Measurements from ENCODE around the gene SMS.
"Not testable (repeated sequence)": the region's sequence is repeated elsewhere in the genome, so short reads cannot be mapped to it uniquely, and the experiment has no call there.

SMS gene

DNA sequence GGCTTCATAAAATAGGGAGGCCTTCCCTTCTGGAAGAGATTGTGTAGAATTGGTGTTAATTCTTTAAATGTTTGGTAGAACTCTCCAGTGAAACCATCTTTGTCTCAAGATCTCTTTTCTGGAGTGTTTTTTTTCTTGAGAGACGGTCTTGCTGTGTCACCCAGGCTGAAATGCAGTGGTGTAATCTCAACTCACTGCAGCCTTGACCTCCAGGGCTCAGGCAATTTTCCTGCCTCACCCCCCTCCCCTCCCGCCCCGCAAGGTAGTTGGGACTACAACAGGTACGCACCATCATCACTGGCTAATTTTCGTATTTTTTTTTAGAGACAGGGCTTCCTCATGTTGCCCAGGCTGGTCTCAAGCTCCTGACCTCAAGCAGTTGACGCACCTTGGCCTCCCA lies 12.1 kb downstream of the SMS start:
- DNase-seq: no peak

DNA sequence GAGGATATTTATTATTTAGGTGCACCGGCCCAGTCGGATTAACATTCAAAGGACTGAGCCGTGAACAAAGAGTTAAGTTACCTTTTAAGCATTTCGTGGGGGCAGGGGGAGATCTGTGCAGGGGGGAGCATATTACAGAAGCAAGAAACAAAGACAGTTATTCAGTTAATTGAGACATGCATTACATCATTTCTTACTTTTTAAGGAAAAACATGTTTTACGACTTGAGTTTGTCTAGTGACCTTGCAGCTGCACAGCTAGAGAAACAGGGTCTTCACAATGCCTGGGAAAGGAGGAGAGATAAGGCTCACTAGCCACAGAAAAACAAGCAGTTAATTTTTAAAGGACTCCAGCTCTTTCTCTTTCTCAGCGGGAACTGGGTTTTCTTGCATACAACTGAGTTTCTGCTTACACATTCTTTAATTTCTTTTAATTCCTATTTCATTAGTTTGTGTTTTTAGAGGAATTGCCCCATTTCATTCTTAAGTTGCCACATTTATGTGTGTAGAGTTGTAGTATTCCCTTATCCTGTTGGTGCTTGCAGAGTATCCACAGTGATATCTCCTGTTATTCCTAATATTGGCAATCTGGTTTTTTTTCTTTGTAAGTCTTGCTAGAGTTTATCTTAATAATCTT lies 12.8 kb downstream of the SMS start:
- not testable (repeated sequence) for DNase-seq

DNA sequence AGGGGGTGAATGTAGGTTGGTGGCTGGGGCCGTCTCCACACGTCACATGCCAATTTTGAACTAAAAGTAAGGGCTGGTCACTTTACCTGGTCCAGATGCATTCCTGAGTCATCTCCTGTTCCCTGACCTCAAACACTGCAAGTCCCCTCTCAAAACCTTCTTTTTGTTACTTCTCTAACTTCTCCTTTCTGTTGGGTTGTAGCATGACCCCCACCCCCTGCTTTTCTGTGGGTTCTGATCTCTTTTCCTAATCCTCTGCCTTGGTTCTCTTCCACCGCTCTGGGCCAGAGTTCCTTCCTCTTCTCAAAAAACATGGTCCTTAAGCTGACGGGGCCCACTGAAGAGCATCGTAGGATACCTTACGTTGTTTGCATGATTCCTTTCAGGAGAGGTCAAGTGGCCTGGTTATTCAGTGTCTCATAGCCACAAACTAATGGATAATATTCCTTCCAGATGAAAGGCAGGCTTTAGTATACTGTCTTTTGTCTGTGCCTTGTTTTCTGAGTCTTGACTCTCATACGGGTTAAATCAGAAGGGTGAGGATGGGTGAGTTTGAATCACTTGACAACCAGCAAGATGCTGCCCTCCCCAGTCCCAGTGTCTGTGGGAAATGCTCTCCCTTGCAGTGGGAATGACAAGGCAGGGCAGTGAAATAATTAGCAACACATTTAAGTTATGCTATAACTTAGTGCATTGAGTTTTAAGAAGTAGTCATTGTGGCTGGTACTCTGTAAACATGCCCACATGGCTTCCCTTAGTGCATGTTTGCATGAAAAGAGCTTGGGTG lies 15.1 kb downstream of the SMS start:
- no peak for DNase-seq

DNA sequence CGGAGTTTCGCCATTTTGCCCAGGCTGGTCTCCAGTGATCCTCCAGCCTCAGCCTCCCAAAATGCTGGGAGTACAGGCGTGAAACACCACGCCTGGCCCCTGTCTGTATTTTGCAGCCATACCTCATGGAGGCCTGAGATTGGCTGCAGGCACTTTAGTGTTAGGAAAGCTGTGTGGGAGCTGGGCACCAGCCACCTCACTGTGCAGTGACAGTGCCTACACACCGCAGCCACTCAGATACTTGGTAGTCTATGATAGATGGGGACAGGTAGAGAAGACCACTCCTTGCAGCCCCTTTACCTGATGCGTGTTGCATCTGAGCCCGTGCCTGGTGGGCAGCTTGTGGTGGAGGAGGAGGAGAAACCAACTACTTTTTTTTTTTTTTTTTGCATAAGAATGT lies 16.3 kb downstream of the SMS start:
- no peak for DNase-seq

GRCh38 chrX:21958187-21958586 lies 17.7 kb downstream of the SMS start:
- no peak for DNase-seq

DNA sequence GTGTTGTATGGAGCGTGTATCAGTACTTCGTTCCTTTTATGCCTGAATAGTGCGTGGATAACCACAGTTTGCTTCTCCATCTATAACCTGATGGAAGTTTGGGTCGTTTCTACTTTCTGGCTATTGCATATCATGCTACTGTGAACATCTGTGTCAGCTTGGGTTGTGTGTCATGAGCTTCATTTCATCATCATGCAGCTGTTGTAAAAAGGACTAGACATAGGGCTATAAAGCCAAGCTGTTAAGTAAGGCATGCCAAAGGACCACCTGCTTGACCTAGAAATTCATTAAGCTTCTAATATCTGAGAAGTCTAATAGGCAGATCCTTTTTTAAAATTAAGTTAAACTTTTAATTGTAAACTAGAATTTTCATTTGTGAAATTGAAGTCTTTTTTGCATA lies 18.4 kb downstream of the SMS start:
- DNase-seq: no peak

DNA sequence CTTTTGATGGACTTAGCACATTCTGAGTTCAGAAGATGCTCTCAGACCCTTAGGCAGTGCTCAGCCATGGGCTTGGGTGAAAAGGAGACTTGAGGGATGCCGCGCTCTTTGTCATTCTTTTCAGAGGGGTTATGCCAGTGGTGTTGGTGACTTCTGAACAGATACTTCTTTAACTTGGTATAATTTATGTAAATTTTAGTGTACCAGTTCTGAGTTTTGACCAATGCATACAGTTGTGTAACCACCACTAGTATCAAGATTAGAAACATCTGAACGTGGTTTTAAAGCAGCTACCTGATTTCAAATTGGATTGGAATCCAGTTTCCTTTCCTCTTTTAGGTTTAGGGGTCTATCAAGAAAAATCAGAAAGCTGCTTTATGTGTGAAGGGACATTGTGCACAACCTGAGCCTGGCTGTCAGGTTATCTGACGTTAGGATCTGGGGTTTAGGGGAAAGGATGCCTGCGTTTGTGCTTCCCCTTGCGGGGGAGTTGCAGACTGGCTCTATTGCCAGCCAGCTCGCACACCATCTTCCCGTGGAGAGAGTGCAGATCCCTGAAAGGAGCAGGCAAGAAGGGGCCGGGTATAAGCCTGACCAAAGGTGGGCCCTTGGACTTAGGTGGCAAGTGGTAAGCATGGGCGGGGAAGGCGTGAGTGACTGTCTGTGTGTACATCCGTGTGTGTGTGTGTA lies 19.0 kb downstream of the SMS start:
- DNase-seq: no peak

DNA sequence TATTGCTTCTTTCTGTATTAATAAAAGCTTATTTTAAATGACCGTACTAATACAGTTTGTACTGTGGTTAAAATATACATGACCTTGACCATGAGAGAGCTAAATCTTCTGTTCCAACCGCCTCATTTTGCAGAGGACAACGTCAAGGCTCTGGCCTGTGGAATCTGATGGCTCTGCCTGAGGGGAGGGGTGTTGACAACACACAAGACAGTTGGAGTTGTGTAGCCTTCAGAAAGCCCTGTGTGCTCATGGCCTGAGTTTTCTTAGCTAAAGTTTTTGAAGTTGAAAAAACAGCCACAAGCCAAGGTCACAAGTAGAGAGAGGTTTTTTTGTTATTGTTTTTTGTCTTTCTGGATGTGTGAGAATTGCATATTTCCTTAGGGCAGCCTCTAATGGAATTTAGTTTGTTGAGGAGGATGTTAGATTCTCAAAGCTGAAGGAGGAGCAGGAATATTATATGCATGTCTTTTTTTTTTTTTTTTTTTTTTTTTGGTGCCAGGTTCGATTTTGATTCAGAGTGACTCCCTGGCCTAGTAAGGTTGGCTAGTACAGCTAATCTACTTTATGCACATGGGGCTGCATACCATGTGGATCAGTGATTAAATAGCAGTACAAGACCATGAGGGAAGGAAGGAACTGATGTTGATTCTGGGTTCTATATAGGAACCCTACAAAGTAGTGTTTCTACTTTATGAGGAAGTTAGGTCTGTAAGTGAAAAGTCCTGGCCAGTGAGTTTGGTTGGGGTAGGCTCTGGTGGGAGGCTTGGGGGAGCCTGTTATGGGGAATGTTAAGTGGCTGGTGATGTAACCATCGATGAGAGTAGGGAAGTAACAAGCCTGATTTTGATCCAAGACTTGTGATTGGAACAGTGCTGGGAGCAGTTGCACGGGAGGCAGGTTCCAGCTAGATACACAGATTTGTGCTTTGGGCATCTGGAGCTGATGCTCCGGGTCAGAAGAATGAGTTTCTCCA lies 20.3 kb downstream of the SMS start:
- no peak for DNase-seq

DNA sequence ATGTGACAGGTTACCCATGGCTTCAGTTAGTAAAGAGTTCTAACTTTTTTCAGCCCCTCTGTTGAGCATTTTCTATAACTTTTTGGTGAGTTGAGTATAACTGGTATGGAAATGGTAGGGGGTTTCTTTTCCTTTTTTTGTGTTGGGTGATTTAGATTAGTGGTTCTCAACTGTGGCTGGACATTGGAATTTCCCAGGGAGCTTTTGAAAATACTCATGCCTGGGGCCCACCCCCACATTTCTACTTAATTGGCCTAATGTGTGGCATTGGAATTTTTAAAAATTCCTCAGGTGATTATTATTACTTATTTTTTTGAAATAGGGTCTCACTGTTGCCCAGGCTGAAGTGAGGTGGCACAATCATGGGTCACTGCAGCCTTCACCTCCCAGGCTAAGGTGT lies 21.9 kb downstream of the SMS start:
- no peak for DNase-seq

DNA sequence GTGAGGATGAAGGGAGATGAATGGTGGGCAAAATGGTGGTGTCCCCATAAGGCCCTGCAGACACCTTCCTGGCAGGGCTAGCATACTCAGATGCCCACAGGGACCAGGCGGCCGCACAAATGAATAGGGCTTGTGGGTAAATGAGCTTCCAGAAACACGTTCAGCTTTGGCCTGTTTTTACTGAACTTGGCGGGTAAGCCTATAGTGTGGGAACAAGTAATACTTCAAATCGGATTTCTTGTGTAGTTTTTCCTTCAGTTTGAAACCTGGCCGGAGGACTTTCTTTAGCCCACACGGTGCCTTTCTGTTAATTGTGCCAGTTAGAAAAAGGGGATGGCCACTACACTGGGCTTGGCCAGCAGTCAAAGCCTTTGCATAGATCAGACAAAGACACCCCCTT lies 22.8 kb downstream of the SMS start:
- DNase-seq: no peak

- DNase-seq: peak; percentile 23
Observed at GRCh38 chrX:21963731-21964405, 23.4 kb downstream of the SMS start.

DNA sequence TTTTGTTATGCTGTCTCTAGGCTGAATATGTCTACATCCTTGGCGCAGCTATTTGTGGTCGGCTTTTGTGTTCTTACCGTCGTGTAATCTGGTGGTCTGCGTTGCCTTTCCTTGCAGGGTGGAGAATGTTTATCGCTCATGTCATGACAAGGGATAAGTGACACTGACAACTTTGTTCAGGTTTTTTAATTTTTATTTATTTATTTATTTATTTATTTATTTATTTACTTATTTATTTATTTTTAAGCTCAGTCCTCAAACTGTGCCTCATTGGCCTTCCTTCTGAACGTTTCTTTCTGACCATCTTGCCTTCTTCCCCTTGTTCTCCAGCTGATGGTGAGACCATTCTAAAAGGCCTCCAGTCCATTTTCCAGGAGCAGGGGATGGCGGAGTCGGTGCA lies 26.4 kb downstream of the SMS start:
- DNase-seq: no peak

DNA sequence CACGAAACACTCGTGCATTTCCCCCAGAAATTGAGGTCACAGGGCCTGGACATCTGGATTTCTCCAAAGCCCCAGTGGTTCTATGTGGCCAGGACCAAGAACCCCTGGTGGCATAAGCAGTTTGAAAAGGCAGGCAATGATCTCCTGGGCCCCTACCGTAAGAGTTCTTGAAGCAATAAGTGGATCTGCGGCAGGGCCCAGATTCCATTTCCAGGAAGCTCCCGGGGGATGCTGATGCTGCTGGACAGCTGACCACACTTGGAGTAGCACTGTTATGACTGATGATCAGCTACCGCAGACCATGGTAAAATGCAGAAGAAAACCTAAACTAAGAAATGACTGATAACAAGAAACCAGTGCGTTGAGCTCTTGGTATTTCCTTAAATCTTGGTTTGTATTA lies 27.8 kb downstream of the SMS start:
- no peak for DNase-seq

DNA sequence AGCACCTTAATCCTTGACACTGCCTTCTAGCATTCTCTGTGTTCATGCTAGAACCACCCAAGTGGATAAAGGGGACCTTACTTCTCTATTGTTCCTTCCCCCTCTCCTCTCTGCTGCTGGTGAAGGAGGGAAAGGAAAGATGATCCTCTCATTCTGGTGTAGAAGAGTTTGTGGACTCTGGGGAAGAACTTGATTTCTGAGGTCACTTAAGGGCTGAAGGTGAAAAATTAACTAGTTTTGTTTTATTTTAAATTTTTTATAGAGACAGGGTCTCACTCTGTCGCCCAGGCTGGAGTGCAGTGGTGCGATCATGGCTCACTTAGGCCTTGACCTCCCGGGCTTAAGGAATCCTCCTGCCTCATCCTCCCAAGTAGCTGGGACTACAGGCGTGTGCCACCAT lies 29.8 kb downstream of the SMS start:
- DNase-seq: no peak

- DNase-seq: no peak
Observed at GRCh38 chrX:21972046-21972445, 31.5 kb downstream of the SMS start.

GRCh38 chrX:21972721-21973120 lies 32.2 kb downstream of the SMS start:
- DNase-seq: no peak

- no peak for DNase-seq
Observed at GRCh38 chrX:21973321-21974010, 33.0 kb downstream of the SMS start.

DNA sequence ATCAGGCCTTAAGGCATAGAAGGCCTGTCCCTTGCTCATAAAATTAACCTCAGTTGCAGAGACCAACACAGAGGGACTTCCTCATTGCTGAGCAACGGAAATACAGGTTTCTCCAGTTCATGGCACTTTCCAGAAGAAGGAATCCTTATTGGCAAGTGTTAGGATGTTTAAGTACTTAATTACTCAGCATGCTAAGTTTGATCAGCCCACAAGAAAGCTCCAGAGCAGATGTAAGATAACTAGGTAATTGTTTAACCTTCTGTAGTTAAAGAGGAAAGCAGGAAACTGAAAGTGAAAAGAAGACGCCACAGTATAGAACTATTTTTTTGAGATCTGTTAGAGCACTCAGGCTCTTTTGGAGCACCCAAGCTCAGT lies 33.5 kb downstream of the SMS start:
- DNase-seq: no peak

DNA sequence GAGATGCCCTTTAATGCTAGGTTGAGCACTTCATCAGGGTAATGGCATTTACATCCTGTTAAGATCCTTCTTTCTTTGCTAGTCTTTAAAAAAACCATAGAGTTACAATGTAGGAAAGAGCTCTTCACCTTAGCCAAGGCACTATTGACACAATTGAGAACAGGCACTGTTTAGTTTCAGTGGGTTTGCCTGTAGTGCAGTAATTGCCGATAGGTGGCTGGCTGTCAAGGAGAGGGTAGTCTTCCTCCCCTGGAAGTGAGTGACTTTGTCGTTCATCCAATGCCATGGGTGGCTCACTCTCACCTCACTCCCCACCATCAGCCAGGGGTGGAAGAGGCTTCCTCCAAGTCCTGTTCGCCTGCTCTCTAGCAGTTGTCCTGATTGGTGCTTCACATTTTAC lies 34.7 kb downstream of the SMS start:
- DNase-seq: no peak

DNA sequence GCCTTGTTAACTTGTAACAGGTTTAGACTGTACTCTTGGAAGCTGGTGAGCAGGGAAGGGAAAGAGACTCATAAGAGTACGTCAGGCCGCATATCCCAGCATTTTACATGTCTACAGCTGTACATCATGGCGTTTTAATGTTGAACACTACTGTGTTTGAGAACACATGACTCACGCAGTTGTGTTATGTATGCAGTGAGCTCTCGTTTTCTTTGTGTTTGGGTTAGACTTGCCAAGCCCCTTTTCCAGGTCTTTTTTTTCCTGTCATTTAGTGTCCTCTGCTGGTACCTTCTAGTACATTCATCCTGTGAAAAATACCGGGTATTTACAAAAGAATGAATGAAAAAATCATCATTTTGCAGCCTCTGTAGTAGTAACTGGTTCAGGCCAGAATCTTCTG lies 35.3 kb downstream of the SMS start:
- DNase-seq: no peak

- DNase-seq: no peak
Observed at GRCh38 chrX:21978346-21978745, 37.8 kb downstream of the SMS start.

DNA sequence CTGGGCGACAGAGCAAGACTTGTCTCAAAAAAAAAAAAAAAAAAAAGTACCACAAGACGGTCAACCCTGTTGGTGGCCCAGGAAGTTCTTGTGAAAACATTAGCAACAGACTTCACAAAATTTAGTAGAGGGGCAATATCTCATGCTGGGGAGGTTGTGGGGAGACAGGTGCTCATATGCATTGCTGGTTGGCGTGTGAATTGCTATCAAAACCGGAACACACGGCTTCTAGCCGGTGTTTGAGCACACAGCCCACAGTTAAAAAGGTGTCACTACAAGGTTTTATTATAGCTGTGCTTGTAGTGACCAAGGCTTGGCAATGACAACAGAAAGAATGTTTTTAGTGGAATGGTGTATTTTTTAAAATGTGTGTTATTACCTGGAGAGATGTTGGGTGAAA lies 41.8 kb downstream of the SMS start:
- no peak for DNase-seq
